H1 (cell line): Measurements from ENCODE around the gene SYTL2. TPM values are rescaled to one million over a fixed set of nuclear protein-coding genes. Genes with fewer than 3 reads are reported as not detected.

Experiments used
- CTCF ChIA-PET: fragments of 300-600 bp; sonication (Branson Sonifier 250); formaldehyde crosslinking; loops from one replicate; lab custom pipeline; 2021; ENCODE audit not compliant: partially characterized antibody; lab: Charles Lee
- POLR2A ChIA-PET: fragments of 300-600 bp; sonication (Branson Sonifier 250); formaldehyde crosslinking; loops from one replicate; lab custom pipeline; 2021; ENCODE audit warnings: inconsistent platforms; ENCODE audit not compliant: partially characterized antibody; lab: Charles Lee
- DNase-seq, 2 experiments: peaks; one replicate each; pipeline versions ENCODE4 v3.0.0 to v3.0.0-alpha.2; 2010 to 2022; ENCODE audit warnings: low spot score in 2 of 2, low read depth in 1 of 2, mixed read lengths in 1 of 2
- FAIRE-seq: peaks from 2 replicates; lab custom pipeline; 2011; peaks lifted over from hg19 to GRCh38; lab: Jason Lieb, UNC
- H2AFZ ChIP-seq: 2 replicates; pipeline ENCODE4 v1.8.1; 2012; ENCODE audit warnings: low read length, inconsistent platforms
- H2AK5ac ChIP-seq: 2 replicates; pipeline ENCODE4 v1.6.1; 2013; ENCODE audit warnings: low read depth, low read length
- H2BK120ac ChIP-seq: replicated peaks from 2 replicates; pipeline ENCODE3; 2013; ENCODE audit warnings: low read depth, low read length, inconsistent platforms
- H2BK12ac ChIP-seq: 2 replicates; pipeline ENCODE4 v1.6.1; 2013; ENCODE audit warnings: low read depth, low read length
- H2BK15ac ChIP-seq: 2 replicates; pipeline ENCODE4 v1.6.1; 2013; ENCODE audit warnings: low read length
- H2BK20ac ChIP-seq: 2 replicates; pipeline ENCODE4 v1.6.1; 2013; ENCODE audit warnings: low read length
- H2BK5ac ChIP-seq: 2 replicates; pipeline ENCODE4 v1.6.1; 2013; ENCODE audit warnings: low read depth, low read length
- H3K14ac ChIP-seq: 2 replicates; pipeline ENCODE4 v1.6.1; 2013; ENCODE audit warnings: inconsistent platforms; ENCODE audit not compliant: insufficient read length
- H3K18ac ChIP-seq: 2 replicates; pipeline ENCODE4 v1.6.1; 2013; ENCODE audit warnings: low read length; ENCODE audit errors: extremely low read depth
- H3K23ac ChIP-seq: 2 replicates; pipeline ENCODE4 v1.6.1; 2013; ENCODE audit warnings: inconsistent platforms; ENCODE audit not compliant: insufficient read length
- H3K23me2 ChIP-seq: 2 replicates; pipeline ENCODE4 v1.6.1; 2013; ENCODE audit warnings: low read depth, low read length
- H3K27ac ChIP-seq: 2 replicates; pipeline ENCODE4 v1.6.1; 2011; ENCODE audit warnings: low read depth, low read length, inconsistent platforms
- H3K27me3 ChIP-seq, 4 experiments: replicated peaks in 1 of 4; 1 replicate in 1 of 4; 2 replicates in 3 of 4; pipeline versions ENCODE4 v1.6.1 to v1.8.1; 2011 to 2013; ENCODE audit warnings: low read length in 3 of 4, mild to moderate bottlenecking in 3 of 4, inconsistent platforms in 2 of 4, mixed read lengths in 2 of 4, moderate library complexity in 1 of 4; ENCODE audit not compliant: control insufficient read depth in 3 of 4, insufficient read depth in 3 of 4; ENCODE audit errors: extremely low read depth in 1 of 4
- H3K36me3 ChIP-seq, 4 experiments: 2 replicates each; pipeline versions ENCODE4 v1.6.1 to v1.8.1; 2011 to 2013; ENCODE audit warnings: mild to moderate bottlenecking in 4 of 4, low read length in 3 of 4, moderate library complexity in 2 of 4, control low read depth in 1 of 4, inconsistent platforms in 1 of 4; ENCODE audit not compliant: insufficient read depth in 4 of 4, control insufficient read depth in 2 of 4
- H3K4ac ChIP-seq: replicated peaks from 2 replicates; pipeline ENCODE3; 2013; ENCODE audit warnings: low read length, low read depth, mixed read lengths, inconsistent platforms; ENCODE audit not compliant: insufficient read length
- H3K4me1 ChIP-seq, 4 experiments: replicated peaks in 1 of 4; 1 replicate in 1 of 4; 2 replicates in 3 of 4; pipeline versions ENCODE4 v1.6.1 to v1.8.1; 2011 to 2013; ENCODE audit warnings: low read length in 3 of 4, inconsistent platforms in 2 of 4, mixed read lengths in 1 of 4; ENCODE audit not compliant: insufficient read depth in 4 of 4, control insufficient read depth in 3 of 4
- H3K4me2 ChIP-seq, 2 experiments: 2 replicates each; pipeline versions ENCODE4 v1.6.1 to v1.8.1; 2011 to 2013; ENCODE audit warnings: low read depth in 2 of 2, low read length in 2 of 2, control low read depth in 1 of 2, inconsistent platforms in 1 of 2, mild to moderate bottlenecking in 1 of 2; ENCODE audit not compliant: insufficient read depth in 1 of 2
- H3K4me3 ChIP-seq, 4 experiments: fragments of 200-600, 300-600 bp in 1 of 4; sonication (generic), shearing (Covaris generic), sonication (Bioruptor Twin) in 1 of 4; 2 replicates each; pipeline versions ENCODE4 v1.5.1 to v1.8.1; 2011 to 2016; ENCODE audit warnings: low read length in 4 of 4, low read depth in 3 of 4, control low read depth in 2 of 4, inconsistent platforms in 2 of 4, mild to moderate bottlenecking in 2 of 4, mixed read lengths in 1 of 4, moderate library complexity in 1 of 4; ENCODE audit not compliant: insufficient read depth in 2 of 4; ENCODE audit errors: extremely low read depth in 1 of 4
- H3K56ac ChIP-seq: replicated peaks from 2 replicates; pipeline ENCODE3; 2013; ENCODE audit warnings: low read depth, mild to moderate bottlenecking, mixed read lengths, low read length, inconsistent platforms; ENCODE audit not compliant: insufficient read length
- H3K79me1 ChIP-seq: 2 replicates; pipeline ENCODE4 v1.6.1; 2013; ENCODE audit warnings: low read depth, low read length, control low read depth
- H3K79me2 ChIP-seq, 2 experiments: 2 replicates each; pipeline versions ENCODE4 v1.6.1 to v1.8.1; 2012 to 2013; ENCODE audit warnings: low read length in 2 of 2, mild to moderate bottlenecking in 2 of 2, inconsistent platforms in 1 of 2; ENCODE audit not compliant: insufficient read depth in 2 of 2, control insufficient read depth in 1 of 2
- H3K9ac ChIP-seq, 4 experiments: replicated peaks in 1 of 4; 1 replicate in 1 of 4; 2 replicates in 3 of 4; pipeline versions ENCODE4 v1.6.1 to v1.8.1; 2011 to 2013; ENCODE audit warnings: low read depth in 3 of 4, low read length in 3 of 4, control low read depth in 2 of 4, mild to moderate bottlenecking in 2 of 4, moderate library complexity in 2 of 4, inconsistent platforms in 1 of 4; ENCODE audit errors: extremely low read depth in 1 of 4
- H3K9me3 ChIP-seq, 2 experiments: 2 replicates each; pipeline versions ENCODE4 v1.6.1 to v1.8.1; 2012 to 2013; ENCODE audit warnings: mild to moderate bottlenecking in 2 of 2, moderate library complexity in 2 of 2, control low read depth in 1 of 2, inconsistent platforms in 1 of 2, low read depth in 1 of 2, low read length in 1 of 2, mixed read lengths in 1 of 2; ENCODE audit not compliant: insufficient read depth in 2 of 2
- H4K20me1 ChIP-seq, 2 experiments: replicated peaks in 1 of 2; 2 replicates each; pipeline versions ENCODE3 to v1.8.1; 2011 to 2013; ENCODE audit warnings: inconsistent platforms in 2 of 2, low read length in 2 of 2, mild to moderate bottlenecking in 1 of 2; ENCODE audit not compliant: insufficient read depth in 2 of 2, control insufficient read depth in 1 of 2
- H4K5ac ChIP-seq: 2 replicates; pipeline ENCODE4 v1.6.1; 2013; ENCODE audit warnings: low read length, low read depth, mixed read lengths, inconsistent platforms; ENCODE audit not compliant: insufficient read length
- H4K8ac ChIP-seq: 2 replicates; pipeline ENCODE4 v1.8.0; 2013; ENCODE audit warnings: mild to moderate bottlenecking, moderate library complexity, low read length, inconsistent platforms; ENCODE audit not compliant: insufficient read depth; ENCODE audit errors: extremely low read depth
- H4K91ac ChIP-seq: replicated peaks from 2 replicates; pipeline ENCODE3; 2013; ENCODE audit warnings: low read length, mixed read lengths, inconsistent platforms; ENCODE audit not compliant: insufficient read length
- ATF3 ChIP-seq: IDR thresholded peaks from 2 replicates; pipeline ENCODE4 v1.6.1; 2011; ENCODE audit warnings: low read depth, mild to moderate bottlenecking, low read length; ENCODE audit not compliant: insufficient read depth
- BACH1 ChIP-seq: IDR thresholded peaks from 2 replicates; pipeline ENCODE4 v1.6.1; 2012; ENCODE audit warnings: low read length, improper control_type of control experiment
- BCL11A ChIP-seq, 2 experiments: IDR thresholded peaks; one replicate each; pipeline ENCODE4 v1.6.1; 2011; ENCODE audit warnings: low read depth in 2 of 2, low read length in 2 of 2, mild to moderate bottlenecking in 2 of 2
- CHD2 ChIP-seq: IDR thresholded peaks from 2 replicates; pipeline ENCODE4 v1.6.1; 2012; ENCODE audit warnings: low read length, improper control_type of control experiment
- GTF2F1 ChIP-seq: IDR thresholded peaks from 2 replicates; pipeline ENCODE4 v1.6.1; 2012; ENCODE audit warnings: low read depth, low read length, improper control_type of control experiment, borderline replicate concordance
- SIRT6 ChIP-seq: IDR thresholded peaks from one replicate; pipeline ENCODE4 v1.7.1; 2012; ENCODE audit warnings: low read length, inconsistent platforms
- TAF7 ChIP-seq: optimal IDR thresholded peaks from 2 replicates; pipeline ENCODE3; 2011; ENCODE audit warnings: low read depth, mild to moderate bottlenecking, inconsistent platforms, low read length, moderate library complexity, borderline replicate concordance
- ZNF274 ChIP-seq: IDR thresholded peaks from 2 replicates; pipeline ENCODE4 v1.7.0; 2012; ENCODE audit warnings: low read length, borderline replicate concordance; ENCODE audit errors: extremely low read depth
- WGBS, 2 experiments: shearing (Covaris generic) in 1 of 2; methylation state at CpG; one replicate each; pipeline versions ENCODE4 v1.1.6 to v1.1.7; 2013 to 2015; ENCODE audit warnings: low lambda C conversion rate in 2 of 2, mixed read lengths in 2 of 2, inconsistent platforms in 1 of 2, low coverage in 1 of 2, missing lambda C conversion rate in 1 of 2; ENCODE audit not compliant: insufficient replicate concordance in 2 of 2, insufficient coverage in 1 of 2, insufficient read length in 1 of 2; ENCODE audit errors: extremely low coverage in 1 of 2, missing lambda C conversion rate in 1 of 2; 5-methylcytosine and 5-hydroxymethylcytosine counted together
- polyA plus RNA-seq, 7 experiments: library from polyadenylated mRNA; depleted of rRNA in 3 of 7; stranded (reverse) in 5 of 7; unstranded in 2 of 7; fragments of >200 nt in 5 of 7; fragments of 200-250 nt in 2 of 7; gene quantifications; 1 replicate in 5 of 7; 2 replicates in 1 of 7; 4 replicates in 1 of 7; pipeline versions ENCODE4 v1.2.1 to v1.2.3, GENCODE V29; 2011 to 2013; ENCODE audit warnings: missing spikeins in 2 of 7, mixed read lengths in 2 of 7
- total RNA-seq: library from RNA; stranded (reverse); fragmentation: NEBNext Ultra II Directional; extraction: Animal tissue kit (Norgen Biotek cat#: 25700); gene quantifications from 2 replicates; pipeline ENCODE4 v1.2.1, GENCODE V29; 2021

Gene SYTL2
- total and polyA plus RNA-seq, 2 of the 8 experiments (the other 6 are each of a cell fraction or from before 2014, with no cell fraction given) = 1.3 to 9.1 TPM

- H2BK120ac ChIP-seq = no peak overlapping the region
- no peak overlapping the region for H2BK12ac ChIP-seq
- H3K79me1 ChIP-seq = no peaks in the 10 kb centered on the region; the same call in 1 of the 2 replicates
- no peaks in the 10 kb centered on the region for H3K36me3 ChIP-seq
- no peak overlapping the region for H2BK20ac ChIP-seq
- H2AK5ac ChIP-seq = no peak overlapping the region
- no peaks in the 10 kb centered on the region for H3K23me2 ChIP-seq
- H2AFZ ChIP-seq = no peak overlapping the region
- no peak overlapping the region for H3K23ac ChIP-seq
- H3K27ac ChIP-seq = no peak overlapping the region
- WGBS, 2 experiments = 82% methylated on average over 1 of the region's 1 CpG; no CpG with 5 or more reads in 1 of the 2 experiments
- no peaks in the 10 kb centered on the region for H3K9me3 ChIP-seq
- no peak overlapping the region for H2BK5ac ChIP-seq
- no peak overlapping the region for H2BK15ac ChIP-seq
- no peak for TF ChIP-seq ZNF274
- no peak for TF ChIP-seq BCL11A (IDR thresholded peaks at IDR 0.05; ENCODE audit: low read depth in 2 of 2, low read length in 2 of 2)
- no peak for TF ChIP-seq BACH1
- TF ChIP-seq CHD2 = no peak
- TF ChIP-seq SIRT6 = no peak
- no peak for TF ChIP-seq GTF2F1
- no peak for TF ChIP-seq TAF7
- TF ChIP-seq ATF3 = no peak
- no peaks in the 10 kb centered on the region; a peak in 2 of 7 replicates for H3K27me3 ChIP-seq
- CTCF ChIA-PET = interaction anchor here (1.2 kb wide), 1 partner anchor 549 kb away, joined by 3 read pairs; no protein-coding TSS in a partner anchor
- no peak overlapping the region for H3K18ac ChIP-seq
- no peak overlapping the region for H3K9ac ChIP-seq
- no peak overlapping the region for H3K4me2 ChIP-seq
- no peaks in the 10 kb centered on the region for H4K20me1 ChIP-seq
- no peak overlapping the region for H3K14ac ChIP-seq
- H4K8ac ChIP-seq = no peak overlapping the region
- peaks cover 0 to 4% (median 0%) of the 10 kb centered on the region in 4 experiments; a peak in 1 of 7 replicates for H3K4me1 ChIP-seq
- no peak overlapping the region for H3K56ac ChIP-seq
- no peak overlapping the region for H3K4ac ChIP-seq
- H3K79me2 ChIP-seq = no peaks in the 10 kb centered on the region
- no peak for DNase-seq
- H3K4me3 ChIP-seq = no peak overlapping the region
- H4K91ac ChIP-seq = no peak overlapping the region
- H4K5ac ChIP-seq = no peak overlapping the region
- no peak for FAIRE-seq
- POLR2A ChIA-PET = no interaction called here
Observed at GRCh38 chr11:85758480-85759039, 52.4 kb downstream of the SYTL2 start.
